ENCODE results near the gene HDAC3.

The HDAC3 gene

DNA sequence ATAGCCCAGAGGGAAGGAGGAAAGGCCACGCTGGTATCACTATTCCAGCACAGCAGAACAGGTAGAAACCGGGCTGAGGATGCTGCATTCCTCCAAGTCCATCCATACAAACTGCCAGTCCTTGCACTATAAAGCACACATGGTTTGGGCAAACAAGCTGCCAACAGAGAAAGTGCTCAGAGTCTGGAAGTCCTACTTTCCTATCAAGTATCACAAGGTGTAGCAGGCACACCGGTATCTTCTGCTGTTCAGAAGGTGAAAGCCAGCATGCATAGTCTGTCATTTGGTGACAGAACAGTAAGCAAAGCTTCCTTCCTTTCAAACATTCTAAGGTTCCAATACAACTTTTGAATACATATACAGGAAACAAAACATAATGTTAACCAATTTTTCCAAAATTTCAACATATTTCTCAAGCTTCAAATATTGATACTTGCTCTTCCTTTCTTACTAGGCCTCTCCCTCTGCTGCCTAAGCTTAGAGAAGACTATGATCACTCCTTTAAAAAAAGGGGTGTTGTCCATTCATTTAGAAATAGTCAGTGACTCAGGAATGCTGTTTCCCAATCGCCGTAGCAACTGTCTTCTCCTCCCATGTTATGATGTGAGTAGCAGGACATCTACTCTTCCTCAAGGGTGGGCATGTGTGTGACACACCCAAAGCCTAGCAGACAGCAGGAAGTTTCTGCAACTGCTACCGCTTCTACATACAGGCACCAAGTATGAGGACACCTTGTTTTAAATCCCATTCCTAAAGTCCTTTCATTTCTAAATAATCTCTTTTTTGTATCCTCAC, 32.5 kb downstream of the HDAC3 start:
- no peak for DNase-seq

DNA sequence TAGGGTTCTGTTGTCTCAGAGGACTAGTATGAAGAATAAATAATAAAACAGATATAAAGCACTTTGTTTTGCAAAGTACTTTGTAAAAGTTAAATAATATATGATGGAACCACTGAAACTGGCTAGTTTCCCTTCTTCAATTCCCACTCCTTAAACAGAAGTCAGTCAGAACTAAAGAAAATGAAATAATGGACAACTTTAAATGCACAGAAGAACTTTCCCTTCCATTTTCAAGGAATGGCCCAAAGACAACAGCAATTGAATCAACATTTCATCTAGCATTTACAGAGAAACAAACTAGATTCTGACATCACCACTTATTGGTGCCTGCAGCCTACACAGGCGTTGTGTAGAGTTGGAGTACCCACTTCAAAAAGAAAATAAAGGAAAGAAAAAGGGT, 34.0 kb downstream of the HDAC3 start:
- DNase-seq: no peak

DNA sequence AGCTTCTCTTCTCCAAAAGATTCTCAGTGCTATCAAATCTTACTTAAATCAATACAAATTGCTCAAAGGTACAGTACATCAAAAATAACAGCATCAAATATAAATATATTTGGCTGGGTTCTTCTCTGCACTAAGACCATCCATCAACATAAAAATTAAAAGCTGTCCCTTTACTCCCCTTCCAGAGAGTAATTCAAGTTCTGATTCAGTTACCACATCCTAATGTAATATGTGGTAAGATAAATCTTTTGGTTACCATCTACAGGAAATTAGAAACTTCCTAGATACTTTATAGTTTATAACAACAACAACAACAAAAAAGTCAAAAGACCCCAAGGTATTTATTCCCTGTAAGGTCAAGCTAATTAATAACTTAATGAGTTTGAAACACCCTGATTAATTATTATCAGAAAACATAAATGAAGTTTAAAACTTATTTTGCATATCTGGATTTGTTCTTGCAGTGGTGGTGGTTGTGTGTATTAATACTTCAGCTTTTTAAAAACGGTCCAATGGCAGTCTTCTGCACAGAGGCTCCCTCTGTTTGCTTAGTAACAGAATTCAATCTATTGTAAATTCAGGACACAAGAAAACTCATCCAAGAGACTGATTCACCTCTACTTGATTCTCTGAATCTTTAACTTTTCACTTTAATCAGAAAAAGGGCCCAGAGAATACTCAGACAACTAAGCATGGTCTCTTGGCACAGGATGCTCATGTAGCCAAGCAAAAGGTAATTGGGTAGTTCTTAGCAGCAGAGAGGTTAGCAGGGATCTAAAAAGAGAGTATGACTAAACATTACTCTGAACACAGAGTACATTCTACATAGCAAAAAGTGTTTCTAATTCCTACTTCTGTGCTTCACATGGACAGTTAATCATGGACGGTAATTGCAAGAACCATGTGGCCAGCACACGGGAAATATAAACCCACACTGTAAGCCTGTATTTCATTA, 38.0 kb downstream of the HDAC3 start:
- no peak for DNase-seq

DNA sequence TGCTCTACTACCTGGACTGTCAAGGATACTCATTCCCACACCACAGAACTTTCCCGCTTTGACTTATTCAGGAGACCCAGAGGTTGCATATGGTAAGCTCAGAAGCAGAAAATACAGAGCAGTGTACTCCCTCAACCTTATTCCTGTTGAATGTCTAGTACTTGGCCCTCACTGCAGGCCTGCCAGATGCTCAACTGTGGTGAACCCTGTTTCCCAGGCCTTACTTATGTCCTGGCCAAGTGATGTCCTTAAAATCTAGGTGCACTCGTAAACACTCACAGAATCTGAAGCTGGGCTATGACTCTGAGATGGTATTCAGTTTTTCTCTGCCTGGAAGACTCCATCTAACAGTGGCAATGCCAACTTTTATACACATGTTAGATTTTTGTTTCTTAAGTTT, 38.8 kb downstream of the HDAC3 start:
- DNase-seq: no peak

DNA sequence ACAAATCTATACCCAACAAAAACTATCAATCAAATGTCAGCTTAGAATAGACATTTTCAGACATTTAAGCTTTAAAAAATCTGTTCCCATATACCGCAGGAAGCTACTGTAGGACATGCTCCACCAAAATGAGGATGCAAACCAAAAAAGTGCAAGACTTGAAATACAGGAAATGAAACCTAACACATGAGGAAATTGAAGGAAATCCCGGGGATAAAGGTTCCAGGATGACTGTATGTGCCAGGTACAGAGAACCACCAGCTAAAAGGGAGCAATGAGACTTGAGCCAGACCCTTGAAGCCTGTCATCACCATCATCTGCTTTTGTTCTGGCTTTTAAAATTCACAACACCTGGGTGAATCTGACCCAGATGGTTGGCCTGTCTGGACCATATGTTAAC, 39.3 kb downstream of the HDAC3 start:
- DNase-seq: no peak

DNA sequence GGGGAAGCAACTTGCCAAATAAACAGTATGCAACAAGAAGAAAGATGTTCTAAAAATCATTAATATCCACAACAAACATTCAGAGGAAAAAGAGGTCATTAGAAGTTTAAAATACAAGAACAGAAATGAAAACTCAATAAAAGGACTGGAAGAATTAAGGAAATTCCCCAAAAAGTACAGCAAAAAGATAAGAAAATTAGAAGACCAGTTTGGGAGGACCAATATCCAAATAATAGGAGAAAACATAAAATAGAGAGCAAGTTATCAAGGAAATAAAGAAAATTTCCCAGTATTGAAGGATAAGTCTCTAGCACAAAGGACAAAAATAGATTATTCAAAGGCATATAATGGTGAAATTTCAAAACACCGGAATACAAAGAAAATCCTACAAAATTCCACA, 39.8 kb downstream of the HDAC3 start:
- no peak for DNase-seq

DNA sequence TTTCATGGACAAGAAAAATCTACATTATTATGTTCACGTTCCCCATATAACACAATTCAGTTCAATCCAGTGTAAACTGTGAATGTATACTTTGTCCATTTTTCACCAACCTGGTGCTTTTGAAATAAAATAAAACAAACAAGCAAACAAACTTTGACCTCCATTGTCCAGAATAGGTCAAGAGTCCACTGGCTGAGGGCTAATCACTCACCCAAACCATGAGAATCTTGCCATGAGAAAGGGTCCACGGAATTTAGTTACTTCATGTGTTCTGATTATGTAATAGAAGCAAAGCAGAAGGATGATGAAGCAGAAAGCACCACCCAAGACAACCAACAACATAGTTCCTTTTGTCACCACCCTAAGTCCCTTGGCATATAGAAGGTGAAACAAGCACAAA, 46.5 kb downstream of the HDAC3 start:
- no peak for DNase-seq

DNA sequence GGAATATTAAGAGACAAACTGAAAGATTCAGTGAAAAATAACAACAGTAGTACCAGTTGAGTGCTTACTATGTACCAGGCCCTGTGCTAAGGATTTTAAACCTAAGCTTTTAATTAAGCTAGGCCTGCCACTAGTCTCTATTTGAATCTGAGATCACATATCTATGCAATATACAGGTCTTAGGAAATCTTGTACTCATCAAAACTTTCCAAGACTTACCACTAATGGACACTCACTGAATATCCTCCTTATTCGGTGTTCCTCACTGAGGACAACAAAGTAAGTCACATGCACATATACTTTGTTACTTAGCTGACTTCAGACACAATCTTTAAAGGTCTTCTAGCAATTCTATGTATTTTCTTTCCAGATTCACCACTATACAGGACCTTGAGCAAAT, 50.4 kb downstream of the HDAC3 start:
- DNase-seq: no peak

DNA sequence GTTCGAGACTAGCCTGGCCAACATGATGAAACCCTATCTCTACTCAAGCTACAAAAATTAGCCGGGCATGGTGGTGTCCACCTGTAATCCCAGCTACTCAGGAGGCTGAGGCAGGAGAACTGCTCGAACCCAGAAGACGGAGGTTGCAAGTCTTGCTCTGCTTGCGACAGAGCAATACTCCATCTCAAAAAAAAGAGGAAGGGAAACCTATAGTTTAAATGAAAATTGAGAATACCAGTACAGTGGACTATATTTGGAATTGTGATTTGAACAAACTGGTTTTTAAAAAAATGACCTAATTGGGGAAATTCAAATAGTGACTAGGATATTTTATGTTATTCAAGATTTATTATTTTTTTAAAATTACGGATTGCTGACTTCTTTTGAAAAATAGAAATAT, 51.1 kb downstream of the HDAC3 start:
- DNase-seq: no peak

DNA sequence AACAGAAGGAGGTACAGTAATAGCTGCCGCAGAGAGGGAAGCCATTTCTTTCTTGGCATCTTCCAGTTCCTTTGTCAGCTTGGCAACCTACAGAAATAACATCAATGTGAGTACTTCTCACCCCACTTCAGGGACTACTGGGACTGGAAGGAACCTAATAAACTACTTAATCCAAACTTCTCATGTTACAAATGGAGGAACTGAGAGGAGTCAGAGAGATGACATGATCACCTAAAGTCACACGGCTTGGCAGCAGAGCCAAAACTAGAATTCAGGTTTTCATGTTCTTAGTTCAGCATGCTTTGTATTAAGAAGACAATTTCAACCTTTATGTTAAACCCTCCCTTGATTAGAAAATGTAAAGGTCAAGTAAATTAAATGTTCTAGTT, 62.5 kb downstream of the HDAC3 start:
- no peak for DNase-seq

DNA sequence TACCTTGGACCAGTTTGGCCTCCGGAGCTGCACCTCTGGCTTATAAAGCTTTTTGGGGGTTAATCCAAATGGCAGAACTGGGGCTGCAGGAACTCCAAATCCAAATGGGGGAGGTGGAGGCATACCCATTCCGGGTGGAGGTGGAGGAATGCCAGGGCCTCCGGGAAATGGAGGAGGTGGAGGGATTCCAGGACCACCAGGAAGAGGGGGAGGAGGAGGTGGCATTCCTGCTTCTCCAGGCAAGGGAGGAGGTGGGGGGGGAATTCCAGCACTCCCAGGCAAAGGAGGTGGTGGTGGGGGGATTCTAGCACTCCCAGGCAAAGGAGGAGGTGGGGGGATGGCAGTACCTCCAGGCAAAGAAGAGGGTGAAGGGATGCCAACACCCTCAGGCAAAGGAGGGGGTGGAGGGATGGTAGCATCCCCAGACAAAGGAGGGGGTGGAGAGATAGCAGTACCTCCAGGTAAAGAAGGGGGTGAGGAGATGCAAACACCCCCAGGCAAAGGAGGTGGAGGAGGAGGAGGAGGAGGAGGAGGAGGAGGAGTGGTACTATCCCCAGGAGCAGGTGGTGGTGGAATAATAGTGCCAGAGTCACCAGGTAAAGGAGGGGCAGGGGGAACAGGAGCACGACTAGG, 63.0 kb downstream of the HDAC3 start:
- DNase-seq: no peak

Measured in hypothalamus (tissue), 51 donors.